Trophoblast cell (in vitro differentiated cells and primary cell): ENCODE results near the gene ARL13B.

Experiments used
- DNase-seq, 2 donors: peaks; one replicate each; pipeline ENCODE4 v3.0.0-alpha.2; 2016
- H2AFZ ChIP-seq: 2 replicates; pipeline ENCODE4 v1.6.1; 2013; ENCODE audit warnings: low read length, moderate library complexity, mild to moderate bottlenecking; ENCODE audit not compliant: insufficient read depth, poor library complexity
- H2AK5ac ChIP-seq: 2 replicates; pipeline ENCODE4 v1.6.1; 2013; ENCODE audit warnings: mild to moderate bottlenecking, low read length
- H2BK120ac ChIP-seq: 2 replicates; pipeline ENCODE4 v1.6.1; 2013; ENCODE audit warnings: low read length, mild to moderate bottlenecking, moderate library complexity; ENCODE audit not compliant: insufficient read depth, poor library complexity
- H2BK12ac ChIP-seq: 2 replicates; pipeline ENCODE4 v1.6.1; 2013; ENCODE audit warnings: mild to moderate bottlenecking, low read length, moderate library complexity
- H2BK5ac ChIP-seq: 2 replicates; pipeline ENCODE4 v1.6.1; 2013; ENCODE audit warnings: low read length, low read depth, moderate library complexity, mild to moderate bottlenecking; ENCODE audit not compliant: poor library complexity
- H3K14ac ChIP-seq: 2 replicates; pipeline ENCODE4 v1.6.1; 2013; ENCODE audit warnings: mild to moderate bottlenecking, low read length
- H3K18ac ChIP-seq: 2 replicates; pipeline ENCODE4 v1.6.1; 2013; ENCODE audit warnings: mild to moderate bottlenecking, low read length
- H3K23ac ChIP-seq: 2 replicates; pipeline ENCODE4 v1.6.1; 2013; ENCODE audit warnings: low read length
- H3K27ac ChIP-seq: 2 replicates; pipeline ENCODE4 v1.5.1; 2013; ENCODE audit warnings: low read depth, mild to moderate bottlenecking, inconsistent platforms, low read length, moderate library complexity
- H3K27me3 ChIP-seq: 2 replicates; pipeline ENCODE4 v1.6.1; 2013; ENCODE audit warnings: inconsistent platforms, mild to moderate bottlenecking, low read length, moderate library complexity; ENCODE audit not compliant: insufficient read depth
- H3K36me3 ChIP-seq, 2 experiments: 1 replicate in 1 of 2; 2 replicates in 1 of 2; pipeline ENCODE4 v1.6.1; 2013; ENCODE audit warnings: low read length in 2 of 2, mild to moderate bottlenecking in 2 of 2, moderate library complexity in 1 of 2; ENCODE audit not compliant: insufficient read depth in 2 of 2, control insufficient read depth in 1 of 2
- H3K4ac ChIP-seq: 2 replicates; pipeline ENCODE4 v1.6.1; 2013; ENCODE audit warnings: low read depth, mild to moderate bottlenecking, low read length, moderate library complexity
- H3K4me1 ChIP-seq, 2 experiments: 1 replicate in 1 of 2; 2 replicates in 1 of 2; pipeline ENCODE4 v1.6.1; 2013; ENCODE audit warnings: low read length in 2 of 2, mild to moderate bottlenecking in 2 of 2, moderate library complexity in 1 of 2; ENCODE audit not compliant: insufficient read depth in 2 of 2, control insufficient read depth in 1 of 2
- H3K4me2 ChIP-seq: 2 replicates; pipeline ENCODE4 v1.6.1; 2013; ENCODE audit warnings: inconsistent platforms, mild to moderate bottlenecking, low read length, moderate library complexity
- H3K4me3 ChIP-seq: 2 replicates; pipeline ENCODE4 v1.5.1; 2013; ENCODE audit warnings: mild to moderate bottlenecking, low read depth, low read length, inconsistent platforms
- H3K79me1 ChIP-seq: one replicate; pipeline ENCODE4 v1.6.1; 2013; ENCODE audit warnings: low read length
- H3K79me2 ChIP-seq: 2 replicates; pipeline ENCODE4 v1.6.1; 2013; ENCODE audit warnings: low read length, mild to moderate bottlenecking; ENCODE audit not compliant: control insufficient read depth, insufficient read depth, poor library complexity
- H3K9ac ChIP-seq: 2 replicates; pipeline ENCODE4 v1.6.1; 2013; ENCODE audit warnings: mild to moderate bottlenecking, low read length
- H3K9me3 ChIP-seq: 2 replicates; pipeline ENCODE4 v1.6.1; 2013; ENCODE audit warnings: low read depth, mild to moderate bottlenecking, control low read depth, inconsistent platforms, low read length; ENCODE audit not compliant: insufficient read depth
- H4K12ac ChIP-seq: 2 replicates; pipeline ENCODE4 v1.6.1; 2013; ENCODE audit warnings: low read depth, mild to moderate bottlenecking, low read length, moderate library complexity
- H4K8ac ChIP-seq: 2 replicates; pipeline ENCODE4 v1.6.1; 2013; ENCODE audit warnings: low read depth, mild to moderate bottlenecking, low read length, moderate library complexity
- H4K91ac ChIP-seq: one replicate; pipeline ENCODE4 v1.6.1; 2013; ENCODE audit warnings: low read depth, mild to moderate bottlenecking, low read length, moderate library complexity
- WGBS: extraction: QIAGEN DNeasy Blood & Tissue Kit; methylation state at CpG from one replicate; pipeline ENCODE4 v1.1.7; 2013; ENCODE audit warnings: missing lambda C conversion rate; ENCODE audit not compliant: insufficient read length, insufficient coverage; ENCODE audit errors: extremely low coverage; 5-methylcytosine and 5-hydroxymethylcytosine counted together

Gene ARL13B

GRCh38 chr3:94050546-94050945 is 70.6 kb downstream of the ARL13B start:
- H3K36me3 ChIP-seq, result peaks cover 0 to 2% of the 10 kb centered on the region in 2 experiments
- H4K8ac ChIP-seq, result no peak overlapping the region
- H3K14ac ChIP-seq, result no peak overlapping the region
- H4K91ac ChIP-seq, result no peak overlapping the region
- H3K9me3 ChIP-seq, result no peaks in the 10 kb centered on the region
- H3K27ac ChIP-seq, result no peak overlapping the region
- no peak overlapping the region for H4K12ac ChIP-seq
- no peak overlapping the region for H3K18ac ChIP-seq
- H3K4ac ChIP-seq, result no peak overlapping the region
- no peak overlapping the region for H3K4me2 ChIP-seq
- DNase-seq, result no peak
- H3K79me2 ChIP-seq, result no peaks in the 10 kb centered on the region
- no peaks in the 10 kb centered on the region for H3K4me1 ChIP-seq
- no peak overlapping the region for H3K4me3 ChIP-seq
- no peak overlapping the region for H3K23ac ChIP-seq
- H2AK5ac ChIP-seq, result no peak overlapping the region
- H2BK5ac ChIP-seq, result no peak overlapping the region
- H2BK12ac ChIP-seq, result no peak overlapping the region
- H3K27me3 ChIP-seq, result no peaks in the 10 kb centered on the region
- no peak overlapping the region for H3K9ac ChIP-seq
- no peak overlapping the region for H2BK120ac ChIP-seq
- H3K79me1 ChIP-seq, result no peaks in the 10 kb centered on the region
- H2AFZ ChIP-seq, result no peak overlapping the region

GRCh38 chr3:94061297-94061696 is 81.3 kb downstream of the ARL13B start:
- Histone ChIP-seq H3K27ac (no peak overlapping the region), H3K4ac (no peak overlapping the region), H3K36me3 (peaks cover 2 to 4% of the 10 kb centered on the region in 2 experiments), H3K4me3 (no peak overlapping the region), H3K4me1 (peaks cover 1 to 3% of the 10 kb centered on the region in 2 experiments), H3K27me3 (no peaks in the 10 kb centered on the region), H3K14ac (no peak overlapping the region), H3K9me3 (no peaks in the 10 kb centered on the region), H2AFZ (no peak overlapping the region), H3K79me1 (peaks cover 7% of the 10 kb centered on the region), H3K79me2 (peaks cover 4% of the 10 kb centered on the region), H2BK120ac (no peak overlapping the region), H4K8ac (no peak overlapping the region), H4K91ac (no peak overlapping the region), H2BK5ac (no peak overlapping the region), H2BK12ac (no peak overlapping the region), H3K9ac (no peak overlapping the region), H4K12ac (no peak overlapping the region), H3K18ac (no peak overlapping the region), H2AK5ac (no peak overlapping the region), H3K4me2 (no peak overlapping the region), H3K23ac (no peak overlapping the region)
- no peak for DNase-seq
- no CpG with 5 or more reads among the region's 13 CpGs for WGBS

GRCh38 chr3:94062513-94063404 is 82.8 kb downstream of the ARL13B start, which contains the start of the genes DHFR2 and NSUN3:
Gene DHFR2 (minus strand): TSS chr3:94062916. CDS start chr3:94061511, 1,405 bp downstream.
Gene NSUN3 (plus strand): TSS chr3:94063061. CDS start chr3:94063127, 66 bp downstream.
- no peak within 1 kb of the TSS for H3K23ac ChIP-seq
- no peaks in the 10 kb centered on the region for H3K9me3 ChIP-seq
- peaks cover 4% of the 10 kb centered on the region for H3K79me2 ChIP-seq
- H2BK120ac ChIP-seq, result peak within 1 kb of the TSS; percentile 87
- H3K4me1 ChIP-seq, result peaks cover 1 to 3% of the 10 kb centered on the region in 2 experiments
- peak within 1 kb of the TSS; percentile 69 for H2AK5ac ChIP-seq
- peak within 1 kb of the TSS; percentile 67 for H3K4me2 ChIP-seq
- DNase-seq, result peak; percentile 93 to 99
- H3K27me3 ChIP-seq, result no peaks in the 10 kb centered on the region
- H2BK5ac ChIP-seq, result peak within 1 kb of the TSS; percentile 96
- H4K8ac ChIP-seq, result peak within 1 kb of the TSS; percentile 93
- H4K91ac ChIP-seq, result peak within 1 kb of the TSS; percentile 81
- peak within 1 kb of the TSS; percentile 83 for H3K4me3 ChIP-seq
- no CpG with 5 or more reads among the region's 52 CpGs for WGBS
- peak within 1 kb of the TSS; percentile 95 for H3K9ac ChIP-seq
- peak within 1 kb of the TSS; percentile 85 for H3K27ac ChIP-seq
- H4K12ac ChIP-seq, result peak within 1 kb of the TSS; percentile 96
- peak within 1 kb of the TSS; percentile 89 for H3K14ac ChIP-seq
- H3K4ac ChIP-seq, result peak within 1 kb of the TSS; percentile 71
- H2AFZ ChIP-seq, result peak within 1 kb of the TSS; percentile 88
- H3K79me1 ChIP-seq, result peaks cover 7% of the 10 kb centered on the region
- peaks cover 2 to 4% of the 10 kb centered on the region in 2 experiments for H3K36me3 ChIP-seq
- no peak within 1 kb of the TSS for H2BK12ac ChIP-seq
- peak within 1 kb of the TSS; percentile 78 for H3K18ac ChIP-seq

- no CpG with 5 or more reads among the region's 17 CpGs for WGBS
- Histone ChIP-seq H3K27me3 (no peaks in the 10 kb centered on the region), H2BK120ac (no peak overlapping the region), H3K27ac (peak overlapping the region; percentile 85), H2AFZ (peak overlapping the region; percentile 75), H3K79me2 (peaks cover 4% of the 10 kb centered on the region), H3K36me3 (peaks cover 2 to 4% of the 10 kb centered on the region in 2 experiments), H3K18ac (no peak overlapping the region), H3K4me2 (peak overlapping the region; percentile 67), H4K12ac (peak overlapping the region; percentile 57), H3K9ac (peak overlapping the region; percentile 42), H3K23ac (no peak overlapping the region), H3K4me3 (peak overlapping the region; percentile 53), H4K91ac (no peak overlapping the region), H2AK5ac (peak overlapping the region; percentile 69), H4K8ac (peak overlapping the region; percentile 66), H2BK12ac (no peak overlapping the region), H3K79me1 (peaks cover 7% of the 10 kb centered on the region), H3K14ac (no peak overlapping the region), H3K9me3 (no peaks in the 10 kb centered on the region), H2BK5ac (no peak overlapping the region), H3K4ac (peak overlapping the region; percentile 71), H3K4me1 (peaks cover 1 to 3% of the 10 kb centered on the region in 2 experiments)
- no peak for DNase-seq
Measured at GRCh38 chr3:94063496-94064119, 83.7 kb downstream of the ARL13B start.
